Caco-2 (cell line): ENCODE results near the gene RNLS. TPM values are rescaled to one million over a fixed set of nuclear protein-coding genes. Genes with fewer than 3 reads are reported as not detected.

Source experiments
- BruUV-seq: library from RNA; stranded (reverse); fragments of 400-500 nt; replicated peaks from 2 replicates; lab custom pipeline; 2021; lab: Mats Ljungman, UMichigan
- CTCF ChIA-PET: fragments of 300-600 bp; sonication (Branson Sonifier 250); formaldehyde crosslinking; loops from one replicate; lab custom pipeline; 2022; ENCODE audit warnings: antibody characterized with exemption; lab: Charles Lee
- POLR2A ChIA-PET: fragments of 300-600 bp; sonication (Branson Sonifier 250); formaldehyde crosslinking; loops from one replicate; lab custom pipeline; 2022; ENCODE audit warnings: antibody characterized with exemption; lab: Charles Lee
- DNase-seq, 2 experiments: peaks; one replicate each; pipeline versions ENCODE4 v3.0.0 to v3.0.0-alpha.2; 2020 to 2022
- H3K27me3 ChIP-seq: replicated peaks from 2 replicates; pipeline ENCODE4 v1.6.0; 2011; ENCODE audit warnings: low read length; ENCODE audit not compliant: control insufficient read depth, insufficient read depth
- H3K36me3 ChIP-seq: 2 replicates; pipeline ENCODE4 v1.5.1; 2011; ENCODE audit warnings: low read length; ENCODE audit not compliant: control insufficient read depth, insufficient read depth
- H3K4me1 ChIP-seq: fragments of 250-450 bp; sonication (Bioruptor Pico); 2 replicates; pipeline ENCODE4 v1.5.1; 2020; ENCODE audit warnings: mild to moderate bottlenecking
- H3K4me3 ChIP-seq: 2 replicates; pipeline ENCODE4 v1.5.1; 2011; ENCODE audit warnings: low read depth, mild to moderate bottlenecking, control low read depth, low read length
- H3K9me3 ChIP-seq: fragments of 250-450 bp; sonication (Bioruptor Pico); 2 replicates; pipeline ENCODE4 v1.5.1; 2020; ENCODE audit warnings: mild to moderate bottlenecking, moderate library complexity
- H3K27ac Mint-ChIP-seq: one replicate; pipeline ENCODE4 v1.8.0; 2022; ENCODE audit warnings: mixed read lengths; ENCODE audit not compliant: unreplicated experiment
- H3K27me3 Mint-ChIP-seq: one replicate; pipeline ENCODE4 v1.8.0; 2022; ENCODE audit warnings: mixed read lengths; ENCODE audit not compliant: insufficient read depth, unreplicated experiment
- H3K36me3 Mint-ChIP-seq: one replicate; pipeline ENCODE4 v1.8.0; 2022; ENCODE audit warnings: mild to moderate bottlenecking, mixed read lengths; ENCODE audit not compliant: insufficient read depth, unreplicated experiment
- H3K4me1 Mint-ChIP-seq: one replicate; pipeline ENCODE4 v1.8.0; 2022; ENCODE audit warnings: low read depth, mixed read lengths; ENCODE audit not compliant: unreplicated experiment
- H3K4me3 Mint-ChIP-seq: one replicate; pipeline ENCODE4 v1.8.0; 2022; ENCODE audit warnings: mild to moderate bottlenecking, moderate library complexity, mixed read lengths; ENCODE audit not compliant: unreplicated experiment
- H3K9me3 Mint-ChIP-seq: one replicate; pipeline ENCODE4 v1.8.0; 2022; ENCODE audit warnings: mixed read lengths; ENCODE audit not compliant: unreplicated experiment
- CTCF ChIP-seq, 2 experiments: fragments of 200-600 bp in 1 of 2; IDR thresholded peaks; 1 replicate in 1 of 2; 2 replicates in 1 of 2; pipeline versions ENCODE4 v1.5.1 to v1.8.0; 2011 to 2022; ENCODE audit warnings: antibody characterized with exemption in 1 of 2, control low read depth in 1 of 2, inconsistent platforms in 1 of 2, low read depth in 1 of 2, low read length in 1 of 2, mild to moderate bottlenecking in 1 of 2, moderate library complexity in 1 of 2; ENCODE audit not compliant: insufficient read depth in 1 of 2, severe bottlenecking in 1 of 2, unreplicated experiment in 1 of 2
- intact Hi-C: fragments of 100-400 bp; cut with micrococcal nuclease; formaldehyde crosslinking; loops from one replicate; pipeline ENCODE4 v1.10.0; 2022; ENCODE audit not compliant: unreplicated experiment
- total RNA-seq: library from RNA; stranded (reverse); gene quantifications from 2 replicates; pipeline ENCODE4 v1.2.3, GENCODE V29; 2022

Gene RNLS
- total RNA-seq, 1 experiment from 2014 or later = 5.7 TPM

DNA sequence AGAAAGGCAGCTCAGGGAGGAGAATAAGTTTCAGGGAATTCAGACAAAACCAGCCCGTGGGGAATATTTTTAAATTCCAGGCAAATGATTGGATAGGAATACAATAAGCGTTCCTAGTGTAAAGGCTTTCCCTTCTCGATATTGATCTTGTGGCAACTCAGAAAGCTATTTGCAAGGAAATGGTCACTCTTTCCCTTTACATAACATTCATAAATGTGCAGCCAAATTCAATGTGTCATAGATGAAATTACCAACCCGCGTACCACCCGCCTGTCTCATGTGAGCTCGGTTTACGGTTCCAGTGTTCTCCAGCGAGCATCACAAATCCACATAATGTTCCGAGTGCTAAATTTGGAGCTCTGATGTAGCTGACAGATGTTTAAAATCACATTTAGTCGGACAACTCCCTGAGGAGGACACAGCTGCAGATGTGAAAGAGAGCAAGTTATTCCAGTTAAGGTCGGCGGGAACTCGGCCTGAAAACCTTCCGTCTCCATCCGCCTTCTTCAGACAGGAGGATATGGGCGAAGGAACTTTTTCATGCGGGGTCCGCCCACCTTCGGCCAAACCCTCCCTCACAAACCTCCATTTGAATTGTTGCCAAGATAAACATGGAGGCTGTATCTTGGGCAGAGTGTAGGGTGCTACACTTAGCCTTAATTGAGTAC lies 327.0 kb downstream of the RNLS start:
- H3K4me1 ChIP-seq = no peaks in the 10 kb centered on the region
- no peaks in the 10 kb centered on the region for H3K9me3 Mint-ChIP-seq
- no peaks in the 10 kb centered on the region for H3K27me3 ChIP-seq
- no peaks in the 10 kb centered on the region for H3K9me3 ChIP-seq
- ChIA-PET CTCF (no interaction called here), POLR2A (no interaction called here)
- no peaks in the 10 kb centered on the region for H3K4me1 Mint-ChIP-seq
- H3K36me3 Mint-ChIP-seq = no peaks in the 10 kb centered on the region
- no peaks in the 10 kb centered on the region for H3K36me3 ChIP-seq
- no TSS peak for BruUV-seq
- intact Hi-C loops = no loop called here
- no peak for TF ChIP-seq CTCF (IDR thresholded peaks at IDR 0.05; ENCODE audit: insufficient read depth in 1 of 2, low read depth in 1 of 2, low read length in 1 of 2, severe bottlenecking in 1 of 2, unreplicated experiment in 1 of 2)
- no peak for DNase-seq
- no peak overlapping the region for H3K4me3 ChIP-seq
- no peak overlapping the region for H3K4me3 Mint-ChIP-seq
- no peaks in the 10 kb centered on the region for H3K27me3 Mint-ChIP-seq
- no peak overlapping the region for H3K27ac Mint-ChIP-seq

- no peaks in the 10 kb centered on the region for H3K9me3 ChIP-seq
- no peak overlapping the region for H3K27ac Mint-ChIP-seq
- H3K4me1 ChIP-seq = no peaks in the 10 kb centered on the region
- DNase-seq = no peak
- no peaks in the 10 kb centered on the region for H3K36me3 ChIP-seq
- no peak overlapping the region for H3K4me3 ChIP-seq
- CTCF ChIA-PET = no interaction called here
- no peaks in the 10 kb centered on the region for H3K4me1 Mint-ChIP-seq
- TF ChIP-seq CTCF (IDR thresholded peaks at IDR 0.05; ENCODE audit: insufficient read depth in 1 of 2, low read depth in 1 of 2, low read length in 1 of 2, severe bottlenecking in 1 of 2, unreplicated experiment in 1 of 2) = no peak
- POLR2A ChIA-PET = no interaction called here
- no peak overlapping the region for H3K4me3 Mint-ChIP-seq
- no TSS peak for BruUV-seq
- no peaks in the 10 kb centered on the region for H3K27me3 ChIP-seq
- no peaks in the 10 kb centered on the region for H3K27me3 Mint-ChIP-seq
- intact Hi-C loops = no loop called here
- no peaks in the 10 kb centered on the region for H3K36me3 Mint-ChIP-seq
- H3K9me3 Mint-ChIP-seq = no peaks in the 10 kb centered on the region
Measured at GRCh38 chr10:88254091-88254490, 329.0 kb downstream of the RNLS start.

DNA sequence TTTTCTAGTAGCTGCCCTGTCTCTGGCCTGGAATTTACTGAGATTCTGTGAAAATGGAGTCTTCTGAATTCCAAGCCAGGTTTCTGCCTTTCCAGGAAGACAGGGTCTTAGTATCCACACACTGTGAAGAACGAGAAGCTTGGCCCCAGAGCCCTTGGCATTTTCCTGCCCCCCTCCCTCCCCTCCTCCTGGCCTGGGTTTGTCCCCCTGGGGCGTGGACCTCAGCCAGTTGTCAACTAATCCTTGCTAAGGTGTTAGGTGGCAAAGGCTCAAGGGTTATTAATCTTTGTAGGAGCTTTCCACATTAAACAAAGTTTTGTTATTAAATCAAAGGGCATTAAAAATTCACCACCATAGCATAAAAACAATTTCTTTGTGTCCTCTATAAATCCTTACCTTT lies 329.5 kb downstream of the RNLS start:
- BruUV-seq = no TSS peak
- no peaks in the 10 kb centered on the region for H3K4me1 Mint-ChIP-seq
- CTCF ChIA-PET = no interaction called here
- H3K27ac Mint-ChIP-seq = no peak overlapping the region
- Histone ChIP-seq H3K9me3 (no peaks in the 10 kb centered on the region), H3K4me1 (no peaks in the 10 kb centered on the region), H3K4me3 (no peak overlapping the region), H3K36me3 (no peaks in the 10 kb centered on the region), H3K27me3 (no peaks in the 10 kb centered on the region)
- H3K9me3 Mint-ChIP-seq = no peaks in the 10 kb centered on the region
- intact Hi-C loops = no loop called here
- no peaks in the 10 kb centered on the region for H3K27me3 Mint-ChIP-seq
- TF ChIP-seq CTCF (IDR thresholded peaks at IDR 0.05; ENCODE audit: insufficient read depth in 1 of 2, low read depth in 1 of 2, low read length in 1 of 2, severe bottlenecking in 1 of 2, unreplicated experiment in 1 of 2) = no peak
- no peaks in the 10 kb centered on the region for H3K36me3 Mint-ChIP-seq
- POLR2A ChIA-PET = no interaction called here
- DNase-seq = no peak
- no peak overlapping the region for H3K4me3 Mint-ChIP-seq
